ENCODE results near the gene WDR59. TPM values are rescaled to one million over a fixed set of nuclear protein-coding genes. Genes with fewer than 3 reads are reported as not detected.

WDR59 gene
- total and polyA plus RNA-seq, 2 donors (not counting 3 experiments of a cell fraction or from before 2014, with no cell fraction given): 51.1 to 60.0 TPM

GRCh38 chr16:74999609-75000480, 14.9 kb upstream of the WDR59 start:
- peak overlapping the region; percentile 23 for H3K27ac ChIP-seq (ENCODE audit: insufficient read depth, low read depth, low read length)
- BruUV-seq (replicated peaks): TSS peak; percentile 12
- H3K9ac ChIP-seq (replicated peaks; ENCODE audit: extremely low read depth, insufficient read depth, low read length): peak overlapping the region; percentile 57
- H3K4me1 ChIP-seq (ENCODE audit: control insufficient read depth, extremely low read depth, insufficient read depth, low read length): peaks cover 21% of the 10 kb centered on the region
- DNase-seq (ENCODE audit: low read depth, low spot score): peak; percentile 52
- peak overlapping the region; percentile 55 for H2AFZ ChIP-seq (ENCODE audit: low read depth, low read length)
- dilution Hi-C loops (cut with MboI; ENCODE audit: extremely low pct_ligation_motif_present, low sequenced_read_pairs): no loop called here
- H3K79me2 ChIP-seq (ENCODE audit: control insufficient read depth, insufficient read depth, low read length): peaks cover 45% of the 10 kb centered on the region
- intact Hi-C loops (cut with micrococcal nuclease): loop anchor here (1.0 kb wide), 2 partner anchors 12 to 149 kb away; no protein-coding TSS in a partner anchor
- TF ChIP-seq POLR2AphosphoS5 (IDR thresholded peaks at IDR 0.05; ENCODE audit: insufficient read depth, low read depth, low read length) (no peak), POLR2A (IDR thresholded peaks at IDR 0.05; ENCODE audit: low read depth, low read length) (no peak)
- H3K4me2 ChIP-seq (ENCODE audit: insufficient read depth, low read length): peak overlapping the region; percentile 80
- no peak for FAIRE-seq
- no peaks in the 10 kb centered on the region for H3K27me3 ChIP-seq (ENCODE audit: control insufficient read depth in 2 of 2, insufficient read depth in 2 of 2, low read length in 2 of 2)
- no peaks in the 10 kb centered on the region for H3K36me3 ChIP-seq (ENCODE audit: control insufficient read depth in 2 of 2, extremely low read depth in 1 of 2, insufficient read depth in 2 of 2, low read length in 2 of 2)
- H3K4me3 ChIP-seq (replicated peaks in 1 of 3; ENCODE audit: insufficient read depth in 1 of 3, low read depth in 1 of 3, low read length in 3 of 3): peak overlapping the region; percentile 61 to 82 (median 63)
- H4K20me1 ChIP-seq (replicated peaks; ENCODE audit: control insufficient read depth, extremely low read depth, insufficient read depth, low read length): no peaks in the 10 kb centered on the region
- ChIA-PET CTCF (interaction anchor here (0.6 to 5.9 kb wide), 9 partner anchors 8 to 111 kb away, joined by 3 to 317 read pairs (median 9); no protein-coding TSS in a partner anchor), POLR2A (no interaction called here)
- H3K9me1 ChIP-seq (replicated peaks; ENCODE audit: control insufficient read depth, extremely low read depth, insufficient read depth, low read length): no peaks in the 10 kb centered on the region
- H3K9me3 ChIP-seq (replicated peaks; ENCODE audit: control insufficient read depth, insufficient read depth, low read length): no peaks in the 10 kb centered on the region

GRCh38 chr16:74999219-74999608, 14.3 kb upstream of the WDR59 start:
- no TSS peak for BruUV-seq (replicated peaks)
- H4K20me1 ChIP-seq (replicated peaks; ENCODE audit: control insufficient read depth, extremely low read depth, insufficient read depth, low read length): no peaks in the 10 kb centered on the region
- peak; percentile 21 for TF ChIP-seq POLR2A (IDR thresholded peaks at IDR 0.05; ENCODE audit: low read depth, low read length)
- no peak for TF ChIP-seq GATA2 (IDR thresholded peaks at IDR 0.05; ENCODE audit: insufficient read depth, insufficient read length, low read depth, low read length)
- peak; percentile 1 for TF ChIP-seq POLR2AphosphoS5 (IDR thresholded peaks at IDR 0.05; ENCODE audit: insufficient read depth, low read depth, low read length)
- TF ChIP-seq MAX (IDR thresholded peaks at IDR 0.05; ENCODE audit: insufficient read depth, insufficient read length): no peak
- H3K9ac ChIP-seq (replicated peaks; ENCODE audit: extremely low read depth, insufficient read depth, low read length): peak overlapping the region; percentile 57
- POLR2A ChIA-PET: no interaction called here
- DNase-seq (ENCODE audit: low read depth, low spot score) (no peak), FAIRE-seq (no peak)
- H3K79me2 ChIP-seq (ENCODE audit: control insufficient read depth, insufficient read depth, low read length): peaks cover 41% of the 10 kb centered on the region
- peak overlapping the region; percentile 80 for H3K4me2 ChIP-seq (ENCODE audit: insufficient read depth, low read length)
- intact Hi-C loops (cut with micrococcal nuclease) (no loop called here), dilution Hi-C loops (cut with MboI; ENCODE audit: extremely low pct_ligation_motif_present, low sequenced_read_pairs) (no loop called here)
- peak overlapping the region; percentile 61 to 82 (median 63) for H3K4me3 ChIP-seq (replicated peaks in 1 of 3; ENCODE audit: insufficient read depth in 1 of 3, low read depth in 1 of 3, low read length in 3 of 3)
- peak overlapping the region; percentile 55 for H2AFZ ChIP-seq (ENCODE audit: low read depth, low read length)
- CTCF ChIA-PET: interaction anchor here (0.6 to 5.9 kb wide), 9 partner anchors 8 to 112 kb away, joined by 3 to 317 read pairs (median 9); no protein-coding TSS in a partner anchor
- H3K36me3 ChIP-seq (ENCODE audit: control insufficient read depth in 2 of 2, extremely low read depth in 1 of 2, insufficient read depth in 2 of 2, low read length in 2 of 2): no peaks in the 10 kb centered on the region
- no peaks in the 10 kb centered on the region for H3K9me3 ChIP-seq (replicated peaks; ENCODE audit: control insufficient read depth, insufficient read depth, low read length)
- H3K9me1 ChIP-seq (replicated peaks; ENCODE audit: control insufficient read depth, extremely low read depth, insufficient read depth, low read length): no peaks in the 10 kb centered on the region
- peak overlapping the region; percentile 23 for H3K27ac ChIP-seq (ENCODE audit: insufficient read depth, low read depth, low read length)
- H3K27me3 ChIP-seq (ENCODE audit: control insufficient read depth in 2 of 2, insufficient read depth in 2 of 2, low read length in 2 of 2): no peaks in the 10 kb centered on the region
- H3K4me1 ChIP-seq (ENCODE audit: control insufficient read depth, extremely low read depth, insufficient read depth, low read length): peaks cover 21% of the 10 kb centered on the region
